Activated CD8-positive, alpha-beta T cell treated with anti-CD3 and anti-CD28 coated beads, Interleukin-2, amount 10 ng/mL, durations not matched to agents 7 days and 5 days (primary cell): ENCODE measurements around the gene EIF4E2. TPM values are rescaled to one million over a fixed set of nuclear protein-coding genes. Genes with fewer than 3 reads are reported as not detected.

Experiments used
- ATAC-seq: fragments of 150-1000 bp; cut with Tn5 transposase; one replicate; pipeline ENCODE4 v1.10.0; 2021; ENCODE audit warnings: moderate library complexity
- CTCF ChIA-PET: fragments of 350-600 bp; sonication (Branson Sonifier 250); formaldehyde crosslinking; loops from one replicate; lab custom pipeline; 2021; ENCODE audit warnings: antibody characterized with exemption; lab: Charles Lee
- POLR2A ChIA-PET: fragments of 350-600 bp; sonication (Branson Sonifier 250); formaldehyde crosslinking; loops from one replicate; lab custom pipeline; 2021; ENCODE audit warnings: antibody characterized with exemption; lab: Charles Lee
- DNase-seq: peaks from one replicate; pipeline ENCODE4 v3.0.0-alpha.2; 2020
- H3K27ac Mint-ChIP-seq: one replicate; pipeline ENCODE4 v1.8.0; 2021; ENCODE audit warnings: mild to moderate bottlenecking, mixed read lengths
- H3K27me3 Mint-ChIP-seq: one replicate; pipeline ENCODE4 v1.8.0; 2021; ENCODE audit warnings: low read depth, mixed read lengths
- H3K36me3 Mint-ChIP-seq: one replicate; pipeline ENCODE4 v1.8.0; 2021; ENCODE audit warnings: low read depth, mixed read lengths
- H3K4me1 Mint-ChIP-seq: one replicate; pipeline ENCODE4 v1.8.0; 2021; ENCODE audit warnings: low read depth, mixed read lengths
- H3K4me3 Mint-ChIP-seq: one replicate; pipeline ENCODE4 v1.8.0; 2021; ENCODE audit warnings: mild to moderate bottlenecking, mixed read lengths
- H3K9me3 Mint-ChIP-seq: one replicate; pipeline ENCODE4 v1.8.0; 2022; ENCODE audit warnings: mixed read lengths; ENCODE audit not compliant: insufficient read depth
- total RNA-seq, 2 experiments: library from RNA; stranded (reverse); gene quantifications; one replicate each; pipeline ENCODE4 v1.2.3, GENCODE V29; 2021

The EIF4E2 gene
- total RNA-seq, 2 experiments from 2014 or later, result 68.5 to 76.7 TPM

- H3K4me3 Mint-ChIP-seq, result no peak overlapping the region
- POLR2A ChIA-PET, result no interaction called here
Measured at GRCh38 chr2:232588680-232589585, 38.4 kb downstream of the EIF4E2 start.

GRCh38 chr2:232592772-232593395 lies 42.4 kb downstream of the EIF4E2 start:
- no peak overlapping the region for H3K4me3 Mint-ChIP-seq
- ChIA-PET CTCF (interaction anchor here (1.9 kb wide), 1 partner anchor 13 kb away, joined by 9 read pairs; no protein-coding TSS in a partner anchor), POLR2A (no interaction called here)
- no peaks in the 10 kb centered on the region for H3K4me1 Mint-ChIP-seq
- DNase-seq (no peak), ATAC-seq (no peak)
- no peaks in the 10 kb centered on the region for H3K36me3 Mint-ChIP-seq
- H3K27me3 Mint-ChIP-seq, result no peaks in the 10 kb centered on the region
- H3K27ac Mint-ChIP-seq, result no peak overlapping the region
- no peaks in the 10 kb centered on the region for H3K9me3 Mint-ChIP-seq

More at GRCh38 chr2:232588680-232589585, 38.4 kb downstream of the EIF4E2 start:
- no peaks in the 10 kb centered on the region for H3K9me3 Mint-ChIP-seq
- ATAC-seq (no peak), DNase-seq (no peak)
- no peak overlapping the region for H3K27ac Mint-ChIP-seq
- CTCF ChIA-PET, result interaction anchor here (1.2 kb wide), 1 partner anchor 17 kb away, joined by 5 read pairs; no protein-coding TSS in a partner anchor
- H3K4me1 Mint-ChIP-seq, result no peaks in the 10 kb centered on the region
- no peaks in the 10 kb centered on the region for H3K27me3 Mint-ChIP-seq
- H3K36me3 Mint-ChIP-seq, result peaks cover 1% of the 10 kb centered on the region

- CTCF ChIA-PET, result no interaction called here
- no peaks in the 10 kb centered on the region for H3K4me1 Mint-ChIP-seq
- H3K4me3 Mint-ChIP-seq, result no peak overlapping the region
Measured at GRCh38 chr2:232593982-232594381, 43.5 kb downstream of the EIF4E2 start.

GRCh38 chr2:232597362-232598079 lies 47.0 kb downstream of the EIF4E2 start:
- ATAC-seq (no peak), DNase-seq (no peak)
- Mint-ChIP-seq H3K4me3 (no peak overlapping the region), H3K9me3 (no peaks in the 10 kb centered on the region), H3K36me3 (no peaks in the 10 kb centered on the region), H3K27ac (no peak overlapping the region), H3K4me1 (no peaks in the 10 kb centered on the region), H3K27me3 (no peaks in the 10 kb centered on the region)
- ChIA-PET POLR2A (no interaction called here), CTCF (no interaction called here)

More at GRCh38 chr2:232593982-232594381, 43.5 kb downstream of the EIF4E2 start:
- ATAC-seq, result no peak
- POLR2A ChIA-PET, result interaction anchor here (0.6 kb wide), 2 partner anchors 9 to 661 kb away, joined by 3 read pairs; no protein-coding TSS in a partner anchor
- Mint-ChIP-seq H3K9me3 (no peaks in the 10 kb centered on the region), H3K36me3 (no peaks in the 10 kb centered on the region), H3K27ac (no peak overlapping the region), H3K27me3 (no peaks in the 10 kb centered on the region)
- DNase-seq, result no peak

GRCh38 chr2:232598293-232598692 lies 47.8 kb downstream of the EIF4E2 start:
- H3K4me1 Mint-ChIP-seq, result no peaks in the 10 kb centered on the region
- H3K9me3 Mint-ChIP-seq, result no peaks in the 10 kb centered on the region
- no peaks in the 10 kb centered on the region for H3K36me3 Mint-ChIP-seq
- no peak overlapping the region for H3K4me3 Mint-ChIP-seq
- H3K27me3 Mint-ChIP-seq, result no peaks in the 10 kb centered on the region
- no peak for DNase-seq
- ATAC-seq, result no peak
- ChIA-PET POLR2A (no interaction called here), CTCF (no interaction called here)
- H3K27ac Mint-ChIP-seq, result no peak overlapping the region

GRCh38 chr2:232600053-232600773 lies 49.7 kb downstream of the EIF4E2 start:
- POLR2A ChIA-PET, result no interaction called here
- CTCF ChIA-PET, result interaction anchor here (1.2 kb wide), 1 partner anchor 11 kb away, joined by 4 read pairs; no protein-coding TSS in a partner anchor
- Mint-ChIP-seq H3K9me3 (no peaks in the 10 kb centered on the region), H3K4me1 (no peaks in the 10 kb centered on the region), H3K27ac (no peak overlapping the region), H3K4me3 (no peak overlapping the region), H3K27me3 (peaks cover 9% of the 10 kb centered on the region), H3K36me3 (no peaks in the 10 kb centered on the region)
- ATAC-seq, result no peak
- no peak for DNase-seq

- H3K4me3 Mint-ChIP-seq, result no peak overlapping the region
- no peak for DNase-seq
- ATAC-seq, result no peak
- CTCF ChIA-PET, result interaction anchor here (1.0 to 1.1 kb wide), 2 partner anchors 13 to 63 kb away, joined by 3 to 4 read pairs; no protein-coding TSS in a partner anchor
- H3K36me3 Mint-ChIP-seq, result no peaks in the 10 kb centered on the region
- peaks cover 9% of the 10 kb centered on the region for H3K27me3 Mint-ChIP-seq
- H3K27ac Mint-ChIP-seq, result no peak overlapping the region
- POLR2A ChIA-PET, result interaction anchor here (0.7 kb wide), 1 partner anchor 9 kb away, joined by 3 read pairs; no protein-coding TSS in a partner anchor
- no peaks in the 10 kb centered on the region for H3K9me3 Mint-ChIP-seq
- H3K4me1 Mint-ChIP-seq, result peaks cover 11% of the 10 kb centered on the region
Measured at GRCh38 chr2:232603283-232603682, 52.8 kb downstream of the EIF4E2 start.

- DNase-seq (no peak), ATAC-seq (no peak)
- no peak overlapping the region for H3K27ac Mint-ChIP-seq
- POLR2A ChIA-PET, result no interaction called here
- no peaks in the 10 kb centered on the region for H3K36me3 Mint-ChIP-seq
- no peak overlapping the region for H3K4me3 Mint-ChIP-seq
- peaks cover 11% of the 10 kb centered on the region for H3K4me1 Mint-ChIP-seq
- CTCF ChIA-PET, result interaction anchor here (1.1 to 1.7 kb wide), 3 partner anchors 54 to 168 kb away, joined by 3 to 6 read pairs (median 3); partner anchors contain the start of genes EIF4E2 and TIGD1
- no peaks in the 10 kb centered on the region for H3K9me3 Mint-ChIP-seq
- H3K27me3 Mint-ChIP-seq, result peaks cover 9% of the 10 kb centered on the region
Measured at GRCh38 chr2:232604535-232604934, 54.0 kb downstream of the EIF4E2 start.

- H3K4me3 Mint-ChIP-seq, result no peak overlapping the region
- DNase-seq (no peak), ATAC-seq (no peak)
- H3K9me3 Mint-ChIP-seq, result no peaks in the 10 kb centered on the region
- H3K27me3 Mint-ChIP-seq, result peaks cover 9% of the 10 kb centered on the region
- H3K36me3 Mint-ChIP-seq, result no peaks in the 10 kb centered on the region
- H3K27ac Mint-ChIP-seq, result no peak overlapping the region
- peaks cover 11% of the 10 kb centered on the region for H3K4me1 Mint-ChIP-seq
- ChIA-PET POLR2A (no interaction called here), CTCF (no interaction called here)
Measured at GRCh38 chr2:232607011-232607410, 56.5 kb downstream of the EIF4E2 start.

- DNase-seq (no peak), ATAC-seq (no peak)
- Mint-ChIP-seq H3K4me3 (no peak overlapping the region), H3K27ac (no peak overlapping the region), H3K36me3 (no peaks in the 10 kb centered on the region), H3K27me3 (peaks cover 2% of the 10 kb centered on the region), H3K4me1 (peaks cover 11% of the 10 kb centered on the region), H3K9me3 (no peaks in the 10 kb centered on the region)
- ChIA-PET CTCF (interaction anchor here (3.1 kb wide), 1 partner anchor 16 kb away, joined by 19 read pairs; no protein-coding TSS in a partner anchor), POLR2A (no interaction called here)
Measured at GRCh38 chr2:232609607-232610006, 59.1 kb downstream of the EIF4E2 start.

GRCh38 chr2:232610081-232610480 lies 59.6 kb downstream of the EIF4E2 start:
- H3K4me1 Mint-ChIP-seq, result peaks cover 11% of the 10 kb centered on the region
- CTCF ChIA-PET, result interaction anchor here (3.1 kb wide), 1 partner anchor 15 kb away, joined by 19 read pairs; no protein-coding TSS in a partner anchor
- no peaks in the 10 kb centered on the region for H3K36me3 Mint-ChIP-seq
- no peak overlapping the region for H3K27ac Mint-ChIP-seq
- ATAC-seq (no peak), DNase-seq (no peak)
- POLR2A ChIA-PET, result no interaction called here
- H3K27me3 Mint-ChIP-seq, result peaks cover 2% of the 10 kb centered on the region
- no peaks in the 10 kb centered on the region for H3K9me3 Mint-ChIP-seq
- H3K4me3 Mint-ChIP-seq, result no peak overlapping the region
